ENCODE data around the gene GCM1.

The GCM1 gene

DNA sequence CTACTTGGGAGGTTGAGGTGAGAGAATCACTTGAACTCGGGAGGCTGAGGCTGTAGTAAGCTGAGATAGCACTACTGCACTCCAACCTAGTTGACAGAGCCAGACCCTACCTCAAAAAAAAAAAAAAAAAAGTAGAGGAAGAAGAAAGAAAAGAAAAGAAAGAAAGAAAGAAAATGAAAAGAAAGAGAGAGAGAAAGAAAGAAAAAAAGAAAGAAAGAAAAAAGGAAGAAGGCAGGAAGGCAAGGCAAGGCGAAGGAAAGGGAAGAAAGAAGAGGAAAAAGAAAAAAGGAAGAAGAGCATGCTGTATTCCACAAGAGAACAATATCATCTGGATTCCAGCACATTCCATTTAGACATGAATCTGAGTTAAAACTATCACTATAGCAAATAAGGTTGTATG, 3.8 kb downstream of the GCM1 start:
- DNase-seq: no peak

DNA sequence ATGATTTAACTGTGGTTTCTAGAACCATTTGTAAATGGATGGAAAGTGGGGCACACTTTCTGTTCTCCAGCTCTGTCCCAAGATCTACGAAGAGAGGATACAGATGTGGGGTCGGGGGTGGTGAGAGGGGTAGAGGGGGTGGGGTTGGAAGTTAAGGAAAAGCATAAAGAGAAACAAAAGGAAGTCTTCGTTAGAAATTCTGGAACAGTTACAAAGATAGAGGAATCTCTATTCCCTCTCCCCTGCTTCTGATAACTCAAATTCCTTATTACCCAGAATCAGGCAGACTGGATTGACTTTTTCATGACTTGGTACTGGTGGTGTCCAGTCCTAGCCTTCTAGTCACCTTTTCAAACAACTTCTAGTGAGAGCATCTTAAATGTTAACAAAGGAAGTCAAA, 4.9 kb downstream of the GCM1 start:
- DNase-seq: no peak

DNA sequence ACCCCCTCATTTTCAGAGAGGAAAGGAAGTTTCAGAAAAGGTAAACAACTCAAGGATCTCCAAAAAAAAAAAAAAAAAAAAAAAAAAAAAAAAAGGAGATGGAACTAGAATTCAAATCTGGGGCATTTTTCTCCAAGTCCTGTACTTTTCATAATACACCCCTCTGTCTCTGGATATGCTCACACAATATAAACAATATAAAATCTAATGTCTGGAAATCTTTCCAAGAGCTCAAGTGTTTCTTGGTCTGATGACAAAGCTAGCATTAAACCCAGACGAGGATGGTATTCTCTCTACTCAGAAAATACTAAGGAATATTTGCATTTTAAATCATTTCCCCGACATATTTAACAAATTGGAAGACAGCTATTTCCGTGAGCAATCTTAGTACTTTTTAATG, 5.8 kb downstream of the GCM1 start:
- no peak for DNase-seq

DNA sequence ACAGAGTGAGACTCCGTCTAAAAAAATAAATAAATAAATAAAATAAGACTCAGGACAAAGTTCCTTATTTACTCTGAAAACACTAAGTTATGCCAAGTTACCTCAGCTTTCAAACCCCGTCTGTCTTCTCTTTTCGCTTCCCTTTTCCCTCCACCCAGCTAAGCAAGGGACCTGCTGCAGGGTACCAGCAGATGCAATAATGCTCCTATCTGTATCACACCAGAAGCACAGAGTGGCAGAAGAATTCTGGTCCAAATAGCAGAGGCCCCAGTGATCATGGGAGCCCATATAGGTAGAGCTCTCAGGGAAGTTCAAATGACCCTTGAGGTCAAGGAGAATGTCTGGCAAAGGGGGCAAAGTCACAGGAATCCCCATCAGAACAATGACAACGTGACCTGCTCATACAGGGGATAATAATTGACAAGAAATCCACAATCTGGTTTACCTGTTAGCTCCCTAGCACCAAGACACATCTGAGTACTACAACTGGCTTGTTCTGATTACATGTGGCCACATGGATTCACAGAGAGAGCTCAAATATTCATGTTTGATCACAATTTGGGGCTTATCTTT, 8.7 kb downstream of the GCM1 start:
- no peak for DNase-seq

DNA sequence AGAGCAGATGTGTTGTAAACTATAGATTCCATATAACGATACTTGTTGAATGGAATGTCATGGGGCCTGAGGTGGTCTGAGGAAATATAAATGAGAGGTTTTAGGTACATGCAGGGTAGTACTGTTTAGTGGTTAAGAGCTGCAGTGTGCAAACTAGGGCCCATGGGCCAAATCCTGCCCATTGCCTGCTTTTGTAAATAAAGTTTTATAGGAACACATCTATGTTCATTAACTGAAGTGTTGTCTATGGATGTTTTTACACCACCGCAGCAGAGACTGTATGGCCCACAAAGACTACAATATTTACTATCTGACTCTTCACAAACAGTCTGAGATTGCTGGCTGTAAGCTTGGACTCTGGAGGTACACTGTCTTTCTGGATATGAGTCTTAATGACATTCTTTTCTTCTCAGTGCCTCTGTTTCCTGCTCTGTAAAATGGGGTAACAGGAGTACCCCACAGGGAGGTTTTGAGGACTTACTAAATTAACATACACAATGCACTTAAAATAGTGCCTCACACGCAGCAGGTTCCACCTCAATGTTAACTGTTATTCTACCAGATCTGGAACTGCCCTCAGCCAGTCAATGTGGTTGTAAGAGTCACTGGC, 12.5 kb downstream of the GCM1 start:
- no peak for DNase-seq

DNA sequence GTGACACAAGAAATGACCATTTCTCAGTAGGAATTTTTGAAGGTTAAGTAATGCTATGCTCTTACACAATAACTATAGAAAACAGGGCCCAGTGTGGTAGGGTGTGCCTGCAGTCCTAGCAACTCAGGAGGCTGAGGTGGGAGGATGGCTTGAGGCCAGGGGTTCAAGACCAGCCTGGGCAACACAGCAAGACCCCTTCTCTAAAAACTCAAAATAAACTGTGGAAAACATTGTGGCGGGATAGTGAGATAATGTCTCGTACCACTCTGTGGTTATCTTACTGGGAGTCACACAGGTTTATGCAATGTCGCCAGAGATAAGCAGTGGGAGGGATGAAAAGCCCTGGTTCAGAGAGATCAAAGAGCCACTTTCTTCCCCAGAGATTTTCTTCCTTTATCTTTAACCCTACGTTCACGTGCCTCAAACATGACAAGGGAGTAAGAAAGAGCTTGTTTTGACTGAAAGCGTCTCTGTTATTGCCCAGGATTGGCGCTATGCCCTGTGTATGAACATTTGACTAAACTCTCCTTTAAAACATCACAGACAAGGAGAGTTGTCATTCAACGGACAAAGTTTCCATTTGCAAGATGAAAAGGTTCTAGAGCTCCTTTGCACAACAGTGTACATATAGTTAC, 13.9 kb downstream of the GCM1 start:
- no peak for DNase-seq

DNA sequence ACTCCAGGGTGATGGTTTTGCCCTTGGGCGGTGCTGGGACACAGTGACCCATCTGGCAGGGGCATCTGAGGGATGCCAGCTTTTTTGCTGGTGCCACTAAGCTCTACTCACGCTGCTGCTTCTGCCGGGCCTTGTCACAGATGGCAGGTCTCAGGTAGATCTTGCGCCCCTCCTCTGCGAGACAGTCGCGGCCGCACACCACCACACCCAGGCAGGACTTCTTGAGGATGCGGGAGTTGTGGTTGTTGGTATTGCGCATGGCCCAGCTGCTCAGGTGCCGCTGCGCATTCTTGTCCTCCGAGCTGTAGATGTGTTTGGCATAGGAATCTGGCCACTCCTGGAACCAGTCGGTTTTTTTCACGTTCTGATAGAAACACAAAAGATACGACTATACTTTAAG, 14.7 kb downstream of the GCM1 start:
- no peak for DNase-seq

DNA sequence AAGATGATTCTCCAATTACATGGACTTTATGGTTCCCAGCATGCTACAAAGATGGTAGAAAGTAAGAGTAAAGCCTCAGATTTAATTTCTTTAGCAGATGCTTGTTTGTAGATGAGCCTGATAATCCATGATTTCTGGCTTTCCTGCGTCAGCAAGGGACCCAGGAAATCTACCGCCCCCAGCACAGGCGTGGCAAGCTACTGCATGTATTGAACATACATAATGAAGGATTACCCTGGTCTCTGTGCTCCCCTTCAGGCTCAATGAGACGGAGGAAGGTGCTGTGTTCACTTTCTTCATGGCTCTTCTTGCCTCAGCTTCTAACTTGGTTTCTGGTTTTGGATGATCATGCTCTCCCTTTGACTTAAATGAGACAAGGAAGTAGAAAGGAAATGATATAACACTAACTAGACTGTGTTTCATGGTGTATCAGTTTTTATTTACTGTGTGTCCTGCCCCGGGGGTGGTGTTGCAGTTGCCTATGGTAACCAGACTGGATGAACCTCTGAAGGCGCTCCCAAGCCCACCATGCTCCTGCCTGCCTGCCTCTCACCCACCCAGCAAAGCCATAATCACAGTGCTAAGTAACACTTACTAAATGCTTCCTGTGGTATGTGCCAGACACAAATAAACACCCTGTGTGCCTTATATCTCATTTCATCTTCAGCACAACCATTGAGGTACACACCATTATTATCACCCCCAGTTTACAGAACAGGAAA, 17.9 kb downstream of the GCM1 start:
- no peak for DNase-seq

DNA sequence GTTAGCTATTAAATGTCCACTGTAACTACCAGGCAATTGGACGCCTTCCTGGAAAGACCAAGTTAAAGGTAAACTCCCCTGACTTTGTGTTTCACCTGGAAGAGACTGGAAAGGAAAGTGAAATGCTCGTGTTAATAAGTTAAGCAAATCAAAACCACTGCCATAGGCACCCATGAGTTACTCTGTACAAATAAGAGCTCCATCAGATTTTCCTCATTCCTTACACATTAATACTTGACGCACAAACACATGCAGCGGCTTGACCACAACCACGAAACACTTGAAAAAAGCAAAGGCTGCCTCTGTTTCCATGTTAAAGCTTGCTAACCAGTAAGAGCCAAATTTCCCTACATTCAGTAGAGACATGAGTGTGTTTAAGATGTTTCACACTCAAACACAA, 19.8 kb downstream of the GCM1 start:
- DNase-seq: peak; percentile 17

DNA sequence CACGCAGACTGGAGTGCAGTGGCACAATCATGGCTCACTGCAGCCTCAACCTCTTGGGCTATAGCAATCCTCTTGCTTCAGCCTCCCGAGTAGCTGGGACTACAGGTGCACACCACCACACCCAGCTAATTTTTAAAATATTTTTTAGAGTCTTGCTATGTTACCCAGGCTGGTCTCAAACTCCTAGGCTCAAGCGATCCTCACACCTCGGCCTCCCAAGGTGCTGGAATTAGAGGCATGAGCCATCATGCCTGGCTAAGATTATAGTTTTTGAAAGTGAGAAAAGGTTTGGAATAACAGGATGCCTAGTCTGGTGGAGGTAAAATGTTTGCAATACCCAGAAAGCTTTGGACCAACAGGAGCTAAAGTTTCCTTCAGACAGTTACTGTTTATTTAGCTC, 23.4 kb downstream of the GCM1 start:
- DNase-seq: no peak

DNA sequence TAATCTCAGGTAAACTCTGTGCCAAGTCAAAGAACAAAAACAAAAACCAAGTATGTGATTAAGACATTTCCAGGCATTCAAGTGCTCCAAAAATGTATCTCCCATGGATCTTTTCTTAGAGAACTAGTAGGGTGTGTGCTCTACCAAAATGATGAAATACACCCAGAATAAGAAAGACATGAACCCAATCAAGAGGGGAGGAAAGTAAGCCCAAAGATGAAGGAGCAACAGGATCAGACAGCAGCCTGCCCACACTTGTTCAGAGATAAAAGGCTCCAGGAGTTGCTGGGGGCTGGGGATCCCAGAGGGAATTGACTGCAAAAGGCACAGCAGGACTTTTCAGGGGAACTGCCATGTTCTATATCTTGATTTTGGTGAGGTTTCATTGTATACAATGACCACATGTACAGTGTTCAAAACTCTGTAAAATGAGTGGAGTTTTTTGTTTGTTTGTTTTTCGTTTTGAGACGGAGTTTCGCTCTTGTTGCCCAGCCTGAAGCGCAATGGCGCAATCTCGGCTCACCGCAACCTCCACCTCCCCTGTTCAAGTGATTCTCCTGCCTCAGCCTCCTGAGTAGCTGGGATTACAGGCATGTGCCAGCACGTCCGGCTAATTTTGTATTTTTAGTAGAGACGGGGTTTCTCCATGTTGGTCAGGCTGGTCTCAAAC, 24.4 kb downstream of the GCM1 start:
- no peak for DNase-seq

DNA sequence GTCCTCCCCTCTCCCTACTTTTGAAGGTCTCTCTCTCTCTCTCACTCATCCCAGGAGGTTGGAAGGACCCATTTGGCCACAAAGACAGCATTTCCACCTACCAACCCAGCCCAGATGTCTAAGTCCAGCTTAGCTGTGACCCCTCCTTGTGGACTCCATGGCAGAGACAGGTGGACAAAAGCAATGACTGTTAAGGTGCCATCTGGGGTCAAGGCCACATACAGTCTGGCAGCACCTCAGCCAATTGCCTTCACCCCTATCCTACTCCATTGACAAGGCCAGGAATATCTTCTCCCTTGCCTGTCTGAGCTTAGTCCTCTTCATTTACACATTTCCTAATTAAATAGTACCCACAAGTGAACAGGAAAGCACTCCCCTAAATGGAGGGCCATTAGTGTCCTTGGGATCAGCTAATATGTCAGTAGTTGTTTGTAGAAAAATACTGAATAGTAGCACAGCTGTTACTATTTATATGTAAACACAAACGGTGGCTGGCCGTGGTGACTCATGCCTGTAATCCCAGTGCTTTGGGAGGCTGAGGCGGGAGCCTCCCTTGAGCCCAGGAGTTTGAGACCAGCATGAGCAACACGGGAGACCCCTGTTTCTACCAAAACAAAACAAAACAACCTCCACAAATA, 28.8 kb downstream of the GCM1 start:
- DNase-seq: peak; percentile 71

DNA sequence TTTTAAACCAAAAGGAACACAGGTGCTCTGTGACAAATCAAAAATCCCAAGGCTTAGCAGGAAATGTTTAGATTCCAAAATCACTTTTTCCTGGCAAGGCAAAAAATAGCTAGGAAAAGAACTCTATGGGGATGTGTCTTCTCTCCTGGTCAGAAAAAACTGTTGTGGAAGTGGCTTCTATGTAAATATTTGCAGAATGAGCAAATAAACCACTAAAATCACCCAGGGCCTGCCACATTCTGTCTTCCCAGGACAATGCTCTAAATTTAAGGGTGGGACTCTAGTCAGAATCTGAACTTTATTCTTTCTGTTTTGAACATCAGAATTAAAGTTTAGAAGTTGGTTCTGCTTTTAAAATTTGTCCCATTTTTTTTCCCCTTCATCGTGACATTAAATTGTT, 29.3 kb downstream of the GCM1 start:
- DNase-seq: peak; percentile 43

DNA sequence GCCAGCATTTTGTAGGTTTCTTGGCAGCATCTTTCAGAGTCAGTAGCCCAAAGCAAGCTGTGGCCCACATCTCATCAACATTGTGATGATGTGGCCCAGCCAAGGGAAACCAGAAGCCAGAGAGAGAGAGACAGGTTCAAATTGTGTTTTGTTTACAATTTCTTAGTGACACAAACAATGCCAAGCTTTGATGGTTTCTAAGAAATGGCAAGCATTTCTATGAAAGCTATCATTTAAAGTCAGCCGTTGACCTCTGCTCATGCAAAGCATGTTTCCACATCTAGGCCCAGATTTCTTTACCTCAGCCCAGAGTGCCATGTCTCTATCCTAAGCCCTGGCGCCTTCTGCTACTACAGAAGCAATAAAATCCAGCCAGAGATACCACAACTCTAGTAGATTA, 32.9 kb downstream of the GCM1 start:
- DNase-seq: no peak

DNA sequence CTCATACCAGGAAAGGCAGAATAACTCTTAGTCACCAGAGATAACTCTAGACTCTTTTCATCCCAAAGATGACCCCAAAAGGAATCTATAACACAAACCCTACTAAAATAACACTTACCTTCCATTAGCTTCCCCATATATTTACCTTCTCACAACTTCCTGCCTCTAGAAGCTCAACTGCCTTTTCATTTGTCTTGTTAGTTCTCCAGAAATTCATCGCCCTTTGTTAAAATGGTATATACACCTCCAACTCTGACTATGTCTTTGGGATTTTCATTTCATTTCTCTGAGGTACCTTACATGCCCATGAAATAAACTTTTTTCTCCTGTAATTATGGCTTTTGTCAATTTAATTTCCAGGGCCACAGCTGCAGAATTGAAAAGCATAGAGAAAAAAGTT, 33.5 kb downstream of the GCM1 start:
- DNase-seq: no peak

DNA sequence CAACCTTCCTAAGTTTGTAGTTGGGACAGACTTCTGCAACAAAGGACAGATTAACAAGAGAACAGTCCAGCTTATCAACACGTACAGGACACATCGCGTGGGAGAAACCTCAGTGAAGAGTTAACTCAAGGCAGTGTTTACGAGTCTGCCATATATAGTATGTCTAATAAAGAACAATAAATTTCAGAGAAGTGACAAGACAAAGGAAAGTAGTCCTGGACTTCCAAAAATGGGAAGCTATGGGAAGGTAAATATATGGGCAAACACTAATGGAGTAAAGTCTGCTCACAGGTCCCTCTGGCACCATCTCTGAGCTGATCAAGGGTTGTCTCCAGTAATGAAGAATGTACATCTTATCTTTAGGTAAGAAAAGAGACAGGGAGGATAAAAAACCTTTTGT, 34.9 kb downstream of the GCM1 start:
- DNase-seq: no peak

DNA sequence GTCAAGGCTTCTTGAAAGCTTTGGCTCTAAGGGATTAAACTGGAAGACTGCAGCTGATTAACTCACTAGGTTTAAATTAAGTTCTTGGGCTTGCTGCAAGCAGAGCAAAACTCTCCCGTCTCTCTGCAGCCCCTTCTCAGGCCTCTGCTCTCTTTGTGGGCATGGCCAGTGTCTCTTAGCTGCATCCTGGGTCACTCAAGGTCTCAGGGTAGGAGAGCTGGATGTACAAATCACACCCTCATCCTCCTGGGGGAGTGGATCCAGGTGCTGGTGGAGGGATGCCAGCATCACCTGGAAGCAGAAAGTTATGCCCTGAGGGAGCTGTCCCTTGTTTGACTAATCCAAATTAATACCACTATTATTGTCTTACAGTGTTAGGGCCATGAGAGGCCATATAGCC, 35.8 kb downstream of the GCM1 start:
- DNase-seq: no peak

DNA sequence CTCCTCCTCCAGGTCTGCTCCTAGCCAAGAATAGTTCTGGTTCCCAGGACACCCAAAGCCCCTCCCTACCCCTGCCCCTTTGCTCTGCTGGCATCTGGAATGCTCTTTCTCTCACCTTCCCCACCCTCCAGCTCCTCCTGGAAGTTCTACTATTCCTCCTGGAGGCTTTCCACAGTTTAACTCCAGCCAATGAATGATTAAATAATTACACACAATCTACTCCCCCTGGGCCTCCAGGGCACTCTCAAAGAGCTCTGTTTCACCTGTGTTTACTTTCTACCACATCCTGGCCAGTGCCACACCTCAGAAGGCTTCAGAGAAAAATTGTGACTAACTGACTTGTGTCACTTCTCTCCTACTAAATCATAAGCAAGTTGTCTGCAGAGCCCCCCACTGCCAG, 36.2 kb downstream of the GCM1 start:
- no peak for DNase-seq

DNA sequence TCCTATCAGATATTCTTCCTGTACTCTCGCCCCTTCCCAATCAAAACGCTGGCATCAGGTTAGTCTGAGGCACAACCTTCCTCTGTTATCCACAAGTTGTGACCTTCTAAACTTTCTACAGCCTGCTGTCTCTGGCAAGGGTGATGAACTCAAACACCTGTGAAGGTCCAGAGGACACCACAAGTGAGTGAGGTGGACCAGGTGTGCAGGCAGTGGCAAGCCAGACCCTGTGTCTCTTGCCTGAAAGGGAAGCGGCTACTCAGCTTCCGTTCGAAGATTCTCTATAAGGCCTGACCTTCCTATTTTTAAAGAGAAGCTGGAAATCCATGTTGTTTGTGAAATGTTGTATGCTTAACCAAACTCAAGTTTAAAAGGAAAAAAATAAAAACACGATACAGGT, 36.8 kb downstream of the GCM1 start:
- DNase-seq: no peak

DNA sequence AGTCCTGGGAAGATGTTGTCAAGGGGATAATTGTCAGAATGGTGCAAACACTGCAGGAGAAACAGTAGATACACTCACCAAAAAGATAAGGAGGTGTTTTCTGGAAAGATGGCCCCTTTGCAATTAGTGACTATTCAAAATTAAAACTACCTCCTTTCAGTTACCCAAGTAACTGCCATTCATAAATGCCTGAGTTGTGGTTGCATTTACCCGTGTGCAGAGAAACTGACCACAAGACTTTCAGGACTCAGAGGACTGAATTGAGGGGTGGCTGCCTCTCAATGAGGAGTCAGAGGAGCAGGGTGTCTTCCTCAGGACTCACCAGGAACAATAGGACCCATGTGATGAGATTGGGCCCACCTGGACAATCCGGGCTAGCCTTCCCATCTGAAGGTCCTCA, 39.0 kb downstream of the GCM1 start:
- no peak for DNase-seq

DNA sequence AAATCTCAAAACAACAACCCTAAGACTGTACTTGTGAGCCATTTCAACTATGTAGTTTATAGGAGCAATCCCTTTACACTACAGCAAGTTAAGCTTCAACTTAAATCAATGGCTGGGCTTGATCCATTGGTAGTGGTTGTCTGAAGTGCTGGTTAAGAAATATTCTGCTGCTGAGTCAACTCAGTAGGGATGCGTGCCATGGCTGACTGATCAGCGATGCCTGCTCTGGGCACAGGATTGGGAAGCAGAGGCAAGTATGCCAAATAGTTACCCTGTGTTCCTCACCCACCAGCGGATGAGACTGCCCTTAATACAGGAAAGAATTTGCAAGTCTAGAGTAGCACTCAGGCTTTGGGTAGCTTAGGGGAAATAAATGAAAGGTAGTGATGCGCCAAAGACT, 41.5 kb downstream of the GCM1 start:
- peak; percentile 81 for DNase-seq

DNA sequence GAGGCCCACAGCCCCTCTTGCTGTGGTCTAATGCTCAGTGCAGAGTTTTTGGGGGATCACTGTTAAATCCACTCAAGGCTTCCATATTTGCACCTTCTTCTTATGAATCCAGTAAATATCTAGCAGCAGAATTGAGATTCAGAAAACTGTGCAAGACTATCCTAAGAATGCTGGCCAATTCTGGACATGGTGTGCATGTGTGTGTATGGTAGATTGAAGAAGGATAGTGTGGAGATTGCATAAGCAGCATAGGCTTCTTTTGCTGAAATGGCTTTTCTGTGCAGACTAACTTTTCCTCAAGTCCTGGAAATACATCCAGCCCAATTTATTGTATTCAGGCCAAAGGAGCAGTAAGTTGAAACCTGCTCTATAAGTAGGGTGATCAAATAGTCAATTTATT, 43.7 kb downstream of the GCM1 start:
- no peak for DNase-seq

DNA sequence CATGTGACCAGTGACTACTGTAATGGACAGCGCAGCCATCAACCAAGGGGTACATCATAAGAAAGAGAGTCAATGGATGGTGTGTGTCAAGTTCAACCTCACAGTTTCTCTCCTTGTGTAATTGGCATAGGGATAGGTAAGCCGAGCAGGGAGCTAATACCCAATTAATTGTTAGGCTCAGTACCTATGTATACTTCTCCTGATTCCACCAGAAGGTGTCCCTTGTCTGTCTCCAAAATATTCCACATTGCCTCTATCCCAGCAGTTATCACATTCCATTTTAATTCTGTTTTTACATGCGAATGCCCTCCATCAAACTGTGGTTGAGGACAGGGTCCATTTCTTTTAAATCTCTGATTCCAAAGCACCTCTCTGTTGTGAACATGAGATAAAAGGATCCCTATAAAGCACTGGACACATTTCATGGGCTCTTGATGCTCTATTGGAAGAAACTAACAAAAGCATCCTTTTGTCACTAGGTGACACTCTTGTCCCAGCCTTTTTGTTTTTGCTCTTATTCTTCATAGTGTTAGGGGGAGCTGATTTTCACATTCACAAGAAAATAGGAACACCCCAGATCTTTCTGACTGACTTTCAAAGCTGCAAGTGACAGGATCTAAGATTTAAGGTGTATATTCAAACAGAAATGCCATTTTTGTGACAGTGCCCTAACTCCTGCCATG, 44.5 kb downstream of the GCM1 start:
- peak; percentile 23 for DNase-seq

Data from EL (cell line).